Psoas muscle (tissue), 8 donors: Measurements from ENCODE around the gene RABGAP1L. TPM values are rescaled to one million over a fixed set of nuclear protein-coding genes. Genes with fewer than 3 reads are reported as not detected.

Experiments
- ATAC-seq, 4 donors: fragments of 200-7000 bp; cut with Tn5 transposase; one replicate each; pipeline ENCODE4 v1.9.1; 2020; ENCODE audit warnings: moderate library complexity in 3 of 4, mild to moderate bottlenecking in 2 of 4
- DNase-seq, 2 donors: peaks; one replicate each; pipeline ENCODE4 v3.0.0-alpha.2; 2020
- H3K27ac ChIP-seq: fragments of 200-600 bp; one replicate; pipeline ENCODE4 v1.8.0; 2022
- H3K27me3 ChIP-seq, 3 donors: fragments of 200-600 bp in 1 of 3; one replicate each; pipeline versions ENCODE4 v1.6.1 to v1.8.0; 2013 to 2022; ENCODE audit warnings: low read length in 2 of 3, mild to moderate bottlenecking in 2 of 3, moderate library complexity in 1 of 3; ENCODE audit not compliant: insufficient read depth in 3 of 3
- H3K36me3 ChIP-seq, 2 donors: fragments of 200-600 bp in 1 of 2; one replicate each; pipeline versions ENCODE4 v1.6.1 to v1.8.0; 2013 to 2022; ENCODE audit warnings: low read depth in 1 of 2, mild to moderate bottlenecking in 1 of 2, moderate library complexity in 1 of 2; ENCODE audit not compliant: insufficient read depth in 1 of 2
- H3K4me1 ChIP-seq: fragments of 200-600 bp; one replicate; pipeline ENCODE4 v1.8.0; 2022
- H3K4me3 ChIP-seq: fragments of 200-600 bp; one replicate; pipeline ENCODE4 v1.8.0; 2022; ENCODE audit warnings: mild to moderate bottlenecking
- H3K9me3 ChIP-seq: fragments of 200-600 bp; one replicate; pipeline ENCODE4 v1.8.0; 2022
- CTCF ChIP-seq: fragments of 200-600 bp; IDR thresholded peaks from one replicate; pipeline ENCODE4 v1.8.0; 2022; ENCODE audit warnings: antibody characterized with exemption
- WGBS, 3 donors: extraction: QIAGEN DNeasy Blood & Tissue Kit; methylation state at CpG; one replicate each; pipeline versions ENCODE4 v1.1.6 to v1.1.7; 2013; 5-methylcytosine and 5-hydroxymethylcytosine counted together
- intact Hi-C, 2 donors: fragments of 100-400 bp; cut with DNase I; formaldehyde crosslinking; loops; one replicate each; pipeline versions ENCODE4 v1.11.0 to v1.14.2; 2022
- polyA plus RNA-seq, 3 donors: library from polyadenylated mRNA; stranded (reverse); fragments of 200-250 nt; gene quantifications; one replicate each; pipeline ENCODE4 v1.2.3, GENCODE V29; 2013
- total RNA-seq, 4 donors: library from RNA; stranded (reverse); fragmentation: NEBNext Ultra II Directional in 2 of 4; extraction: Animal tissue kit (Norgen Biotek cat#: 25700) in 2 of 4; gene quantifications; one replicate each; pipeline versions ENCODE4 v1.2.1 to v1.2.4, GENCODE V29; 2021 to 2023
- donor health status: healthy with polysubstance abuse.
- donor health status: DM: no; HTN: no; CAD: no; lungs with moderate emphysema.
- donor health status: Bipolar disorder and iron deficiency.
- donor health status: healthy.
- donor health status: DM: yes; HTN: yes; CAD: no.
- donor health status: DM: no; HTN: no; CAD: no.
- donor health status: DM: no; HTN: no; CAD: no.
- donor health status: DM: yes; HTN: yes; CAD: no.

RABGAP1L gene
- total and polyA plus RNA-seq, 7 donors: 2.9 to 14.4 (median 8.7) TPM

DNA sequence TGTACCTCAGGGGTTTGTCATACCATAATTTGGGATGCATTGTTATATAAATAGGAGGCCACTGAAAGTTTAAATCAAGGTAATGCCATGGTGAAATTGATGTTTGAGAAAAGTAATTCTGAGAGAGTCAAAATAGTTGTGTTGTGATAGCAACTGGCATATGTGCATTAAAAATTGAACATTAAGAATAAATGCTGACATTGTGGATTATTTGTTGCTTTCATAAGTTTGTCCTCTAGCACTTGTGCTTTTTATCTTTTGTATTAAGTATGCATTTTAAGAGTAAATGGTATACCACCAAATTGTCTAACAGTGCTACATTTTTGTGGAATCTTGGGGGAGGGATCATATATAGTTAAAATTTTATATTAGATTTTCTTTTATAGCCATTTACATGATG, 564.5 kb downstream of the RABGAP1L start:
- peaks cover 5% of the 10 kb centered on the region for H3K9me3 ChIP-seq
- no peak for DNase-seq
- TF ChIP-seq CTCF: no peak
- no peak overlapping the region for H3K27ac ChIP-seq
- ATAC-seq: no peak
- no peaks in the 10 kb centered on the region for H3K36me3 ChIP-seq
- H3K4me1 ChIP-seq: no peaks in the 10 kb centered on the region
- H3K4me3 ChIP-seq: no peak overlapping the region
- intact Hi-C loops: no loop called here
- no peaks in the 10 kb centered on the region for H3K27me3 ChIP-seq

DNA sequence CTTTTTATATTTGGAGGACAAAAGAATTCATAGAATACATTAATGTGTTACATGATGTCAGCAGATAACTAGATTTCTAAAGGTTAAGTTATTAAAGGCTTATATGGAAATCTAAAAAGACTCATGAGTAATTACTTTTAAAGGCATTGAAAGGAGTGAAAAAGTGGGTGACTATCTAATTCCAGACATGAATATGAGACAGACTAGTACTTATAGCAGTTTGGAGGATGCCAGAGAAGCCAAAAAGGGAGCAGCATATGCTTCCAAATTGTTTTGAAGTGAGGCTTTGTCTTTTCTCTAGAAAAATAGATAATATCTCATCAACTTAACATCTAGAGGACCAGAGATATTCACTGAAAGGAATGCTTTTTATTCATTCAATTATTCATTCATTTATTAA, 564.9 kb downstream of the RABGAP1L start:
- Histone ChIP-seq H3K4me3 (no peak overlapping the region), H3K36me3 (no peaks in the 10 kb centered on the region), H3K27ac (no peak overlapping the region), H3K27me3 (no peaks in the 10 kb centered on the region), H3K4me1 (no peaks in the 10 kb centered on the region), H3K9me3 (peaks cover 5% of the 10 kb centered on the region)
- DNase-seq (no peak), ATAC-seq (no peak)
- intact Hi-C loops: no loop called here
- no peak for TF ChIP-seq CTCF

- DNase-seq: no peak
- Histone ChIP-seq H3K9me3 (no peaks in the 10 kb centered on the region), H3K27ac (no peak overlapping the region), H3K36me3 (no peaks in the 10 kb centered on the region), H3K27me3 (no peaks in the 10 kb centered on the region), H3K4me3 (no peak overlapping the region), H3K4me1 (no peaks in the 10 kb centered on the region)
- WGBS, 3 donors: 60 to 68% (median 61%) methylated on average over 2 of the region's 2 CpGs
- peak; percentile 37 for TF ChIP-seq CTCF
- intact Hi-C loops: no loop called here
- no peak for ATAC-seq
These were observed 567.0 kb downstream of the RABGAP1L start for GRCh38 chr1:174726167-174726879.

GRCh38 chr1:174726880-174727585, 567.7 kb downstream of the RABGAP1L start:
- Histone ChIP-seq H3K36me3 (no peaks in the 10 kb centered on the region), H3K27ac (no peak overlapping the region), H3K9me3 (no peaks in the 10 kb centered on the region), H3K27me3 (no peaks in the 10 kb centered on the region), H3K4me3 (no peak overlapping the region), H3K4me1 (no peaks in the 10 kb centered on the region)
- 67 to 70% (median 69%) methylated on average over 4 of the region's 4 CpGs for WGBS, 3 donors
- DNase-seq (no peak), ATAC-seq (no peak)
- TF ChIP-seq CTCF: no peak
- intact Hi-C loops: no loop called here
